NOMO-1 (cell line): ENCODE results near the gene ZFAND2A.
"Not testable (repeated sequence)": the region's sequence is repeated elsewhere in the genome, so short reads cannot be mapped to it uniquely, and the experiment has no call there.

Experiments used
- DNase-seq, 2 experiments: peaks; one replicate each; lab custom pipeline; 2025; ENCODE audit not compliant: unreplicated experiment in 2 of 2; lab: John Stamatoyannopoulos, UW

The ZFAND2A gene

DNA sequence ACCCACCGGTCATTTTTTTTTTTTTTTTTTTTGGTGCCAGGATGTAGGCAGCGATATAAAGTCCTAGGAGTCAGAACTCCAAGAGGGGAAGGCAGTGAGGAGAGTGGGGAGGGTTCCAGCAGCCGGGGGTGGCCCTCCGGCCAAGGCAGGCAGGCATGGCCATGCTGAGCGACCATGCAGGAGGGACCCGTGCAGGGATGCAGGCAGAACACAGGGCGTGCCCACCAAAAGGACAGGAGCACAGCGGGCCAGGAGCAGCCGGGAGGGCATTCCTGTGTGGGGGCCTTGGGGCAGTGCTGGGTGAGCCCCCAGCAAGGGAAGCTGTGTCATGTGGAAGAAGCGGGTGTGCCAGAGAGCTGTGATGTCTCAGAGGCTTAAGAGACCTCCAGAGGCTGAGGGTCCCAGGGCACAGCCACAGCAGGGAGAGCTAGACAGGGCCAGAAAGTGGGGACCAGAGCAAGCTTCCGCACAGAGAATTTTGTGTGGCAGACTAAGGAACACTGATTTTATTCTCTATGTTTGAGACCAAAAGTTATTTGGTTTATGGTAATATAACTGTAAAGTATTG is 5.7 kb downstream of the ZFAND2A start:
- no peak for DNase-seq

DNA sequence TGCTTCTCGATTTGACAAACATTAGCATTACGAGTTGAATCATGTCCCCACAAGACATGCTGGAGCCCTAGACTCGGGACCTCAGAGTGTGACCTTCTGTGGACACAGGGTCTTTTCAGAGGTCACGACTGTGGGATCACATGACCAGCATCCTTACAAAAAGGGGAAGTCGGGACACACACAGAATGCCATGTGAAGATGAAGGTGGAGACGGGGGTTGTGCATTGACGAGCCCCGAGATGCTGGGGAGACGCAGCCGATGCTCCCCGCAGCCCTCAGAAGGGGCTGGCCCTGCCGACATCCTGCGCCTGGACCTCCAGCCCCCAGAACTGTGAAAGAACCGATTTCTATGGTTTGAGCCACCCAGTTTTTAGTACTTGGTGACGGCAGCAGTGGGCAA is 7.5 kb downstream of the ZFAND2A start:
- DNase-seq: no peak

DNA sequence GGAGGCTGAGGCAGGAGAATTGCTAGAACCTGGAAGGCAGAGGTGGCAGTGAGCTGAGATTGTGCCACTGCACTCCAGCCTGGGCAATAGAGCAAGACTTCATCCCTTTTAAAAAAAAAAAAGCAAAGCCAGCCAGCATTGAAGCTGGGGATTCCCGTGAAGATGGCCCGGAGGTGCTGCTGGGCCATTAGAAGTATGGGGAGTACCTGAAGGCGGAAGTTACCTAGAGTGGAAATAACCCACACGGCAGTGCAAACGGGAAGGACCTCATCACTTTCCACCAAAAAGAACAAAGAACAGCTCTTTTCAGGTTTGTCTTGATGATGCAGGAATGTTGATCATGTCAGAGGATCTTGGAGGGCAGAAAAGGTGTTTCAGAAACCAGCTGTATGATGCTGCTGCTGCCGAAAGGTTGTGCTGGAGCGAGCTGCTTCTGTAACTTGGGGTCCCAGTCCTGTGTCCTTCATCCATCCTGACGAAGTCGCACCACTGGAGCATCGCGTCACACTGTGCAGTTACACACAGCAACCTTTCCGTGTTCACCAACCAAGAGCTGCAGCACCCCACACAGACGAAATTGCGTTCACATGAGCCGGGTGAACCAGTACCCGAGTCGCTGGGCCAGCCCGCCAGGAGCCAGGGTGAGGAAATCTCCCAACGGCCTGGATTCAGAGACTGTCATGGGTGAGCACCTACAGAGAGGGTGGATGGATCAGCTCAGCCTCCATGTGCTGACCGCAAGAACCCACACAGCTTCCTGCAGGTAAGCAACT is 8.2 kb downstream of the ZFAND2A start:
- no peak for DNase-seq

DNA sequence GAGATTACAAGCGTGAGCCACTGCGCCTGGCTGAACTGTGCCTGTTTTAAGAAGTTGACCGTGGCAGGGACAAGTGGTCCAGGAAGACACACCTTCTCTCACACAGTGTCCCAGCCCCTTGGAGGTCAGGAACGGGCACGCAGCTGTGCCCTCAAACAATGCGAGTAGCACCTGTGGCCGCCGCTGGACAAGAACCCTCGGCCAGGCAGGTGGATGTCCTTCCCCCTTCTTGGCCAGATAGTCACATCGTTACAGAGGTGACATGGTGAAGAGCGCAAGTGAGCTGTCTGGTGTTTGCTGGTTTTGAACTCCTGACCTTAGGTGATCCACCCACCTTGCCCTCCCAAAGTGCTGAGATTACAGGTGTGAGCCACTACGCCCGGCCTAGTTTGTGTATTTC is 8.8 kb downstream of the ZFAND2A start:
- no peak for DNase-seq

DNA sequence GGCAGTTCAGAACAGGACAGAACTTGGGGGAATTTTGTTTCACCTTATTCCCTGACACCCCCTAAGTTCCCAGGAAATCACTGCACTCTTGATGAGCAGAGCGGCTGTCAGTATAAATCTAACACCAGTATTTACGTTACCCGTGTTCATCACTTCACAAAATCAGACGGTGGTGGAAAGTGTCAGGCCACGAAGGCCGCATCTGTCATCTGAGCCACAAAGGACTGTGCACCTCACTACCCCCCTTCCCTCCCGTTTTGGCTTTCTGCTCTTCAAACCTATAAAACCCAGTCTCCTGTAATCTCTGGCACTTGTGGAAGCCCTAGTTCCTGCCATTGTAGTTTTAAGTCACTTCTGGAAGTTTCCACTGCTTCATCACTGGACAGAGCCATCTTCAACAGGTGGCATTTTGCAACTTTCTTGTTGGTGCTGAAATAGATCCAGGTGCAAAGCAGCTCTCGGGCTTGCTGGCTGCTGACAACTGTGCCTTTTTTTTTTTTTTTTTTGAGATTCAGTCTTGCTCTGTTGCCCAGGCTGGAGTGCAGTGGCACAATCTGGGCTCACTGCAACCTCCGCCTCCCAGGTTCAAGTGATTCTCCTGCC is 9.5 kb downstream of the ZFAND2A start:
- no peak for DNase-seq

DNA sequence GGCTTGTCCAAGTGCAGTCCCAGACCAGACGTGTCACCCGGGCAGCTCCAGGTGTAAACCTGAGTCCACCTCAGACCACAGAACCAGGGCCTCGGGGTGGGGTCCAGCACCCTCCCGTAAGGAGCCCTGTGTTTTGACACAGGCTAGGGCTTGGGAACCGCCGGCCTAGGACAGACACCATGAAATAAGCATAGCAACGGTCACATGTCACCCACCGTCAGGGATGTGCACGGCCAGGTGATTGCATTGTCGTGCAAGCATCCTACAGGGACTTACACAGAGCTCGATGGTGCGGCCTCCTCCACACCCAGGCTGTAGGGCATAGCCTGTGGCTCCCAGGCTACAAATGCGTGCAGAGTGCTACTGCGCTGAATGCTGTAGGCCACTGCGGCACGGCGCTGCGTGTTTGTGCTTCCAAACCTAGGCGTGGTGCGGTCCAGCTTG is 10.6 kb downstream of the ZFAND2A start:
- DNase-seq: no peak

DNA sequence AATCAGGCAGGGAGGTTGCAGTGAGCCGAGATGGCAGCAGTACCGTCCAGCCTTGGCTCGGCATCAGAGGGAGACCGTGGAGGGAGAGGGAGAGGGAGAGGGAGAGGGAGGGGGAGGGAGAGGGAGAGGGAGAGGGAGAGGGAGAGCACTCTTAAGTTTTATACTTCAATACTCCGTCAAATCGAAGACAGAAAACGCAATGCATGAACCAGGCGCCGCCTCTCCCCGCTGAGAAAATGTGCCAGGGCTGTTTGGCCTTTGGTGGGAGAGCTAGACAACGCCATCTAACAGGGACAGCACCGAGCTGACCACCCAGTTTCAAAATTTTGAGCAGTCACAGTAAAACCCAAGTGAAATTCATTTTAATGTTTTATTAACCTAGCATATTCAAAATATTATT is 12.1 kb downstream of the ZFAND2A start:
- DNase-seq: not testable (repeated sequence)

DNA sequence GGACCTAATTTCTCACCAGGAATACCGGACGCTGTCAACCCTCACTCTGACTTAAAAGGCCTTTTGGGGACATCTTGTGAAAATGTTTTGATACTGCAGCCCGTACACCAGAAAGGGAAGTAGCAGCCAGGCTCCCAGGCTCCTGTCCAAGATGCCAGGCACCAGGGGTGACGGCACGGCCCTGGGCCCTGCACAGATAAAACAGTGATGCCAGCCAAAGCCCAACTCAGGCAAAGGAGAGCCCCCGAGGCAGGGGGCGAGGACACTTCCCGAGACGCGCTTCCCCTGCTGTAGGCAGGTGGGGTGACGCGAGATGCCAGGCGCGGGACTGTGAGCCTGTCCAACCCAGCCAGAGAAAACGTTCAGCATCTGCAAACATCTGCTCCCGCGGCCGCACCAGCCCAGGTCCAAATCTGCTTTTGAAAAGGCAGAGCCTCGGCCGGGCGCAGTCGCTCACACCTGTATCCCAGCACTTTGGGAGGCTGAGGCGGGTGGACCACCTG is 15.7 kb downstream of the ZFAND2A start:
- DNase-seq: peak; percentile 38 to 65

DNA sequence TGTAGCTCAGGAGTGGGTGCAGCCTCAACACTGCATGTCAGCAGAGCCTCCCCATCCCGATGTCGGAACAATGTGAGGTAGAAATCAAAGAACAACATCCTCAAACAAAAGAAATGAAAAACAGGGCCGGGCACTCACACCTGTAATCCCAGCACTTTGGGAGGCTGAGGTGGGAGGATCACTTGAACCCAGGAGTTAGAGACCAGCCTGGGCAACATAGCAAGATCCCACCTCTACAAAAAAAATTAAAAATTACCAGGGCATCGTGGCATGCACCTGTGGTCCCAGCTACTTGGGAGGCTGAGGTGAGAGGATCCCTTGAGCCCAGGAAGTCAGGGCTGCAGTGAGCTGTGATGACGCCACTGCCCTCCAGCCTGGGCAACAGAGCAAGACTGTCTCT is 17.0 kb downstream of the ZFAND2A start:
- DNase-seq: not testable (repeated sequence)

DNA sequence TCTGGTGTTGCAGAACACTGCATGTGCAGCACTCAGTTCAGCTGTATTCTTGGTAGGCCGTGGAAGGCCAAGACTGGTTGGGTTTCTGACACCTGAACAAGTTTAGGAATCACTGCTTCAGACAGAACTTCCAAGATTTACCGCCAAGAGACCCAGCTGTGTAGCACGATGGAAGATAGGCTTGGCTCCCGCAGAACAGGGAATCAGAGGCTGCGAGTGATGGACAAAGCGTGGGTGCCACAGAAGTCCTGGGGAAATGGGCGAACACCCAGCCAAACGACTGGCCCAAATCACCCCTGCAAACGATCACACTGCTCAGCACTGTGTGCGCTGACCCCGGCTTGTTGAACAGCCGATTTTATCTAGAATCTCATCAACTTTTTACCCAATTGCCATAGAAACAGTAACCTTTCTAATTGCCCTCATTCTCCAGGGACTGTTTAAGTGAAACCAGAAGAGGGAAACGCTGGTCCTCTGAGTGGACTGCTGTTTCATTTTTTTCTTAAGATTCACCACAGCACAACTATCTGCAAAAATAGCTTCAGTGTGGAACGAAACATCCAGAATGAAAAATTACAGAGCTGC is 17.9 kb downstream of the ZFAND2A start:
- DNase-seq: no peak

DNA sequence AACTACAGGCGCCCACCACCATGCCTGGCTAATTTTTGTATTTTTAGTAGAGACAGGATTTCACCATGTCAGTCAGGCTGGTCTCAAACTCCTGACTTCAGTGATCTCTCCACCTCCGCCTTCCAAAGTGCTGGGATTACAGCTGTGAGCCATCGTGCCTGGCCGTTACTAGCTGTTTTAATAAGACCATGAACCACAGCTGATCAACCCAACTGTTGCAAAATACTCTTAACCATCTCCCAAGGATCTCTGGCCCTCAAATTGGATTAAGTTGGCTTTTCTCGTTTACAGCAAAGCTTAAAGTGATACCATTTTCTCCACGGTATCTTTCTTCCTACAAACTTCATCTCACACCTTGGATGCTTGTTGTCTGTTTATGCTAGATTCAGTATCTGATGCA is 18.3 kb downstream of the ZFAND2A start:
- no peak for DNase-seq

DNA sequence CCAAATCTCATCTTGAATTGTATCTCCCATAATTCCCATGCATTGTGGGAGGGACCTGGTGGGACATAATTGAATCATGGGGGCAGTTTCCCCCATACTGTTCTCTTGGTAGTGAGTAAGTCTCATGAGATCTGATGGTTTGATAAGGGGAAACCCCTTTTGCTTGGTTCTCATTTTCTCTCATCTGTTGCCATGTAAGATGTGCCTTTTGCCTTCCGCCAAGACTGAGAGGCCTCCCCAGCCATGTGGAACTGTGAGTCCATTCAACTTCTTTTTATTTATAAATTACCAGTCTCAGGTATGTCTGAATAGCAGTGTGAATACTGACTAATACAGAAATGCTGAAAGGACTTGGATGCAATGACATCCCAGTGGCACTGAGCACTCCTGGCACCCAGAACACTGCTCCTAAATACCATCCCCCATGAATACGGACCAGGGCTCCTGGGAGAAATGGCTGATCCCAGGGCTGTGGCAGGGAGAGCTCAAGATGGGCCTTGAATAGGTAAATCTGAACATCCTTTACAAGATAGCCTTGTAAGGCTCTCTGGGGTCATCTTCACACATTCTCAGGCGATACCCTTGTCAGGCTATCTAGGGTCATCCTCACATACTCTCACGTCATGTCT is 19.4 kb downstream of the ZFAND2A start:
- DNase-seq: no peak

DNA sequence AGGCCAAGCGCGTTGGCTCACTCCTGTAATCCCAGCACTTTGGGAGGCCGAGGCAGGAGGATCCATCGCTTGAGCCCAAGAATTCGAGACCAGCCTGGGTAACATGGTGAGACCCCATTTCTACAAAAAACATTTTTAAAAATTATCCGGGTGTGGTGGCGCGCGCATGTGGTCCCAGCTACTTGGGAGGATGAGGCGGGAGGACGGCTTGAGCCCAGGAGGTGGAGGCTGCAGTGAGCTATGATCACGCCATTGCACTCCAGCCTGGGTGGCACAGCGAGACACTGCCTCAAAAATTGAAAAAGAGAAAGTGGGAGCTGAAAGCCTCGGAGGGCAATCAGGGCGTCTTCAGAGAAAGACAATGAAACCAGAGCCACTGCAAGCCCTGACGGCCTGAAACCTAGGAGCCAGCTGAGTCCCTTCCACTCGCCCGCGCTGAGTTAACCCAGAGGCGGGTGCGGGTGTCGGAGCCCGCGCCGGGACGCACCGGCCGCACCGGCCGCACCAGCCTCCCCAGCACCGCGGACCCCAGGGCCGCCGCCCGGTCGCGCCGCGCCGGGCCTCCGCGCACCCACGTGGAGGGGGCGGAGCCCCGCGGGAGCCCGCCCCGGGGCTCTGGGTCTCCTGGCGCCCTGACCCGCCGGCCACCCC is 22.4 kb downstream of the ZFAND2A start:
- DNase-seq: peak in 1 of 2 experiments; percentile 71

DNA sequence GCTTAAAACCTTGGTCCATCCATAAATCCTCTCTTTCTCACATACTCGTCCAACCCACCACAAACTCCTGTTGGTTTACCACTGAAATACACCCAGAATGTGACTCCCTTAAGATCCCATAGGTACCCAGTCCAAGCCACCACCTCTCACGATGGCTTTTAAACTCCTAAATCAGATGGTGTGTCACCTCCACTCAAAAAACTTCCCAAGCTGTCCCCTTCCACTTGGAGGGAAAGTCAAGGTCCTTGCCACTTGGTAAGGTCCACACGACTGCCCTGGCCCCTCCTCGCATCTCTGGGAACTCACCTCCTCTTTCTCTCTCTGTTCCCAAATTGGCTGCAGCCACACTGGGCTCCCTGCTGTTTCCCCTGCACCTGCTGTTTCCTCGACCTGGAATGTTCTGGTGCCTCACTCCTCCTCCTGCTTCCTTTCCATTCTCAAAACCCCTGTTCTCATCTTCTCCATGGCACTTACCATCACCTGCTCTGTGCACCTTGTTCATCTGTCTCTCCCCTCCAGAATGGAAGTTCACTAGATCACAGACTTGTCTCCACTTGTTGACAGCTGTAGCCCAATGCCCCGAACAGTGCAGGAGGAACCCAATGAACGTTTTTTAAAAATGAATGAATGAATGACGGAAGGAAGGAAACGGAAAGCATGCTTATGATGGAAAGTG is 23.0 kb downstream of the ZFAND2A start:
- peak; percentile 18 to 29 for DNase-seq

DNA sequence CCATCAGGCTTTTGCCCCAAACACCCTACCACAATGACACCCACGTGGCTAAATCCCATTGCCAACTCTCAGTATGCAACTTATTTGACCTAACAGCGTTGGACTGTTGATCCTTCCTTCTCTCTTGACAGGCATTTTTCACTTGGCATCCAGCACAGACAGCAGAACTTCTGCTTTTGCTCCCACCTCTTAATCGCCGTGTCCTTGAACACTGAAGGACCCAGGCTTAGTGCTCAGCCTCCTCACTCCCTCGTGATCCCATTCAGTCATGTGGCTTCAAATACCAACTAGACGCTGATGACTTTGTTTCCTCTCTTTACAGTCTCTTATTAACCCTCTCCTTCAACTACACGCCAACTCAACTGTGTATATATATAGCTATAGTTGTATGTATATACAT is 25.0 kb downstream of the ZFAND2A start:
- DNase-seq: no peak

DNA sequence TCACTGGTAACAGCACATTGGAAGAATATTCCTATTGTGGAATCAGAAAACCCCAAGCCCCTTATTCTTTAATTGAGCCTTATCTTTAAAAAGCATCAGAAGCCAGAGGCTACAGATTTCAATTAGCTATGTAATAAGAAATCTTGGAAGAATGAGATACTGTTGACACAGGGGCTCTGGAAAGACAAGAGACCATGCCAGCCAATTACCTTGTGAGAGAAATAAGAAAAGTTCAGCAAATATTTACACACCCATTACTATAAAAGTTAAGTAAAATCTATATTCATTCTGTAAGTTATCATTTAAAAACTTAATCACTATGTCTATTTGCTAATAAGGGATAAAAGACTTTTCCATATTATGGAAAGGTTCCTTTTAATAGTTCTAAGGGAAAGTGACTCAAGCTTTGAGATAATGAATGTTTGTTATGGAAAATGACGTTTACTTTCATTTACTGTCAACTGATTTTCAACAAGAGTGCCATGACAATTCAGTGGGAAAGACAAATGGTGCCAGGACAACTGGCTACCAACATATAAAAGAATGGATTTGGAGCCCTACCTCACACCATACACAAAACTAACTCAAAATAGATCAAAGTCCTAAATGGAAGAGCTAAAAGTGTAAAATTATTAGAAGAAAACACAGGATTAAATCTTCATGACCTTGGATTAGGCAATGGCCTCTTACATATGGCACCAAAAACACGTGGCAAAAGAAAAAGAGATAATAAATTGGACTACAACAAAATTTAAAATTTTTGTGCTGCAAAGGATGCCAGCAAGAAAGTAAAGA is 28.3 kb downstream of the ZFAND2A start:
- no peak for DNase-seq

DNA sequence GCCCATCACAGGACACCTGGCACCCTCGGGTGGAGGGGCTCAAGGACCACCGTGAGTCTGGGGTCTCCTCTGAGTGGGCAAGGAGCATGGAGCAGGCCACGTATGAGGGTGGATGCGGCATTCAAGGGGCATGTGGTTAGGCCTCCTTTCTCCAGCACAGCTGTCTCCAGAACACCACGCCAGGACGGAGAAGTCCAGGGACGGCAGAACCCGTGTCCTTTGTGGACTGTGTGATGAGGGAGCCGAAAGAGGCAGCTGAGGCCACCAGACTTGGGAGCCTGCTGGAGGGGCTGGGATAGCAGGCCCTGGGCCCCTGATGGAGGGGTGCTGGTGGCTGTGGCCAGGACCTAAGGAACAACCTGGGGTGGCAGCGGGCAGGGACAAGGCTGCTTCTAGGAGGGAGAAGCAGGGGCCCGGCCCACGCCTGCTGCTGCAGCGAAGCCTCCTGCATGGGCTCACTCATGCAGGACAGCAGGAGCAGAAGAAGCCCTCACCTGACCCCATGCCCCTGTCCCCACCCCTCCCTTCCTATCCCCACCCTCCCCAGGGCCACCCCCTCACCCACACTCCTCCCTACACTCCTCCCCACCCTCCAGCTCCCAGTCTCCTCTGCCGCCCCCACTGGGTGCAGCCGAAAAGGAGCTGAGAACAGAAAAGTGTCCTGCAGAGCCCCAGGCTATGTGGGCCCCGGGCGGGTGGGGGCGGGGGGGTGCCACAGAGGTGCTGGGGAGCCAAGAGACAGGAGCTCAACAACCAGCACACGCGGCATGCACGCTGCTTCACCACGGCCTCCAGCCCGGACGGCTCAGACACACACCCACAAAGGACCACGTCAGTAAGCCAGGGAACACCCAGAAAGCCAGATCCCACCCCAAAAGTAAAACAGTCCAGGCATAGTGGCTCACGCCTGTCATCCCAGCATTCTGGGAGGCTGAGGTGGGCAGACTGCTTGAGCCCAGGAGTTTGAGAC is 29.7 kb downstream of the ZFAND2A start:
- no peak for DNase-seq

DNA sequence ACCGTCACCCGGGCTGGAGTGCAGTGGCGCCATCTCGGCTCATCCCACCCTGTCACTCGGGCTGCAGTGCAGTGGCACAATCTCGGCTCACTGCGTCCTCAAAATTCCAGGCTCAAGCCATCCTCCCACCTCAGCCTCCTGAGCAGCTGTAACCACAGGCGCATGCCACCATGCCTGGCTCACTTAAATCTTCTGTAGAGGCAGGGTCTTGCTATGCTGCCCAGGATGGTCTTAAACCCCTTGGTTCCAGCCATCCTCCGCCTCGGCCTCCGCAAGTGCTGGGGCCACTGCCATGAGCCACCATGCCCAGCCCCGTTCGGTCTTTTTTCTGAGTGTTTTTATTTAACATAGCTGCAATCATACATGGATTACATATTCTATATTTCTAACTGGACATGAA is 30.6 kb downstream of the ZFAND2A start:
- no peak for DNase-seq
